Mesenchymal stem cell (in vitro differentiated cells and primary cell): ENCODE results near the gene POMP.

ENCODE experiments used
- DNase-seq: peaks from one replicate; pipeline ENCODE4 v3.0.0-alpha.2; 2013
- H2AFZ ChIP-seq: one replicate; pipeline ENCODE4 v1.6.1; 2013; ENCODE audit warnings: low read depth, mild to moderate bottlenecking, control low read depth, inconsistent platforms, low read length, moderate library complexity
- H2AK5ac ChIP-seq: 2 replicates; pipeline ENCODE4 v1.6.1; 2013; ENCODE audit warnings: low read length, moderate library complexity, mild to moderate bottlenecking, inconsistent platforms; ENCODE audit not compliant: severe bottlenecking
- H2BK120ac ChIP-seq: one replicate; pipeline ENCODE4 v1.6.1; 2013; ENCODE audit warnings: low read depth, mild to moderate bottlenecking, inconsistent platforms, low read length, moderate library complexity
- H2BK12ac ChIP-seq, 2 experiments: one replicate each; pipeline ENCODE4 v1.6.1; 2013; ENCODE audit warnings: inconsistent platforms in 2 of 2, low read length in 2 of 2, mild to moderate bottlenecking in 2 of 2, moderate library complexity in 2 of 2, control low read depth in 1 of 2
- H2BK15ac ChIP-seq: one replicate; pipeline ENCODE4 v1.6.1; 2013; ENCODE audit warnings: mild to moderate bottlenecking, low read depth, inconsistent platforms; ENCODE audit not compliant: poor library complexity, severe bottlenecking
- H2BK5ac ChIP-seq: 2 replicates; pipeline ENCODE4 v1.6.1; 2013; ENCODE audit warnings: low read depth, mild to moderate bottlenecking, low read length, control low read depth, inconsistent platforms; ENCODE audit not compliant: poor library complexity, severe bottlenecking
- H3K14ac ChIP-seq, 2 experiments: one replicate each; pipeline ENCODE4 v1.6.1; 2013; ENCODE audit warnings: inconsistent platforms in 2 of 2, low read length in 2 of 2, control low read depth in 1 of 2, mild to moderate bottlenecking in 1 of 2, moderate library complexity in 1 of 2
- H3K18ac ChIP-seq, 2 experiments: one replicate each; pipeline ENCODE4 v1.6.1; 2013; ENCODE audit warnings: inconsistent platforms in 2 of 2, low read length in 2 of 2, control low read depth in 1 of 2, low read depth in 1 of 2, mild to moderate bottlenecking in 1 of 2
- H3K23ac ChIP-seq, 2 experiments: one replicate each; pipeline ENCODE4 v1.6.1; 2013; ENCODE audit warnings: inconsistent platforms in 2 of 2, low read length in 2 of 2, mild to moderate bottlenecking in 2 of 2, moderate library complexity in 2 of 2, control low read depth in 1 of 2
- H3K27ac ChIP-seq: 2 replicates; pipeline ENCODE4 v1.5.1; 2013; ENCODE audit warnings: mild to moderate bottlenecking, moderate library complexity, low read length, control low read depth, inconsistent platforms; ENCODE audit not compliant: poor library complexity, severe bottlenecking
- H3K27me3 ChIP-seq, 2 experiments: 2 replicates each; pipeline versions ENCODE4 v1.6.1 to v1.7.0; 2013; ENCODE audit warnings: low read length in 2 of 2, mild to moderate bottlenecking in 2 of 2, moderate library complexity in 2 of 2, control low read depth in 1 of 2, inconsistent platforms in 1 of 2; ENCODE audit not compliant: control insufficient read depth in 1 of 2, insufficient read depth in 1 of 2
- H3K36me3 ChIP-seq, 2 experiments: 2 replicates each; pipeline versions ENCODE4 v1.6.1 to v1.7.0; 2013; ENCODE audit warnings: low read length in 2 of 2, control low read depth in 1 of 2, inconsistent platforms in 1 of 2, low read depth in 1 of 2, mild to moderate bottlenecking in 1 of 2; ENCODE audit not compliant: insufficient read depth in 2 of 2, control insufficient read depth in 1 of 2
- H3K4ac ChIP-seq, 2 experiments: one replicate each; pipeline ENCODE4 v1.6.1; 2013; ENCODE audit warnings: inconsistent platforms in 2 of 2, low read length in 2 of 2, mild to moderate bottlenecking in 2 of 2, moderate library complexity in 2 of 2, control low read depth in 1 of 2, low read depth in 1 of 2
- H3K4me1 ChIP-seq: 2 replicates; pipeline ENCODE4 v1.6.1; 2013; ENCODE audit warnings: low read depth, low read length, control low read depth; ENCODE audit not compliant: control insufficient read depth, insufficient read depth
- H3K4me2 ChIP-seq: 2 replicates; pipeline ENCODE4 v1.6.1; 2013; ENCODE audit warnings: low read length, mild to moderate bottlenecking, inconsistent platforms; ENCODE audit not compliant: poor library complexity, severe bottlenecking
- H3K4me3 ChIP-seq, 2 experiments: 2 replicates each; pipeline versions ENCODE4 v1.5.1 to v1.7.0; 2013; ENCODE audit warnings: low read length in 2 of 2, mild to moderate bottlenecking in 2 of 2, control low read depth in 1 of 2, low read depth in 1 of 2; ENCODE audit not compliant: insufficient read depth in 1 of 2
- H3K79me1 ChIP-seq: replicated peaks from 2 replicates; pipeline ENCODE4 v1.6.1; 2013; ENCODE audit warnings: mild to moderate bottlenecking, control low read depth, low read length, inconsistent platforms; ENCODE audit not compliant: poor library complexity, severe bottlenecking
- H3K9ac ChIP-seq: 2 replicates; pipeline ENCODE4 v1.7.0; 2013; ENCODE audit warnings: mild to moderate bottlenecking, low read length, moderate library complexity
- H3K9me3 ChIP-seq: 2 replicates; pipeline ENCODE4 v1.7.0; 2013; ENCODE audit warnings: mild to moderate bottlenecking, low read length; ENCODE audit not compliant: control insufficient read depth
- H4K8ac ChIP-seq: one replicate; pipeline ENCODE4 v1.6.1; 2013; ENCODE audit warnings: inconsistent platforms, mild to moderate bottlenecking, low read length, moderate library complexity
- H4K91ac ChIP-seq: one replicate; pipeline ENCODE4 v1.6.1; 2013; ENCODE audit warnings: mild to moderate bottlenecking, low read length, inconsistent platforms
- WGBS: methylation state at CpG from one replicate; pipeline ENCODE4 v1.1.7; 2013; ENCODE audit warnings: mixed read lengths; 5-methylcytosine and 5-hydroxymethylcytosine counted together

Gene POMP

DNA sequence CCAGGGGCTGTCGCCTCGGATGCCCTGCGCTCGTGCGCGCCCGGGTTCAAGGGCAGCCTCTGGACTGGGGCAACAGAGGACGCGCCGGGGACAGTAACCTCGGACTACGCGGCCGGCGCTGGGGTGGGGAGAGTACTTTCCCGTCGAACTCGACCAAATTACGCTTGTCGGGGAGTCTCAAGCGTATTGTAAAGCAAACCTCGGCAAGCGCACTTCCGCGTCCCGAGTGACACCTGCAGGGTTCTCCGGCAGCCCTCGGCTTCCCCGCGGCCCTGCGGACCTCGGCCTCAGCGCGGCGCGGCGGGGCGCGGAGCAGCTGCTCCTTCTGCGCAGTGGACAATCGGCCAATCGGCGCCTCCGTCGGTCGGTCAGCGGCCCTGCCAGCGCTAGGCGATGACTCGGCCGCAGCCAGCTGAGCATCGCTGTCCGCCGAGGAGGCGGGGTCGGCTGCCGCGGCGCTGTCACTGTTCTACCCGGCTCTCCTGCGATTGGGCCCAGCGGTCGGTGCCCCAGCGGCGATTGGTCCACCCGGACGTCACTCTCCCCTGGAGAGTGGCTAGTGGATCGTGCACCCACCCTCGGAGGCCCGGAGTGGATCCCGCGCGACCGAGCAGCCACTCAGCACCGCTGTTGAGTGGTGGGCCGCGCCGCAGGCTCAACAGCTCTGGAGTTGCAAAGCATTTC is 59.8 kb downstream of the POMP start, which contains the start of gene SLC46A3:
Gene SLC46A3 (minus strand): TSS at position 428 of the 684 bp plus-strand sequence. CDS start 972 bp downstream, outside the sequence.
- H3K14ac ChIP-seq: peak within 1 kb of the TSS in 1 of 2 experiments; percentile 86

DNA sequence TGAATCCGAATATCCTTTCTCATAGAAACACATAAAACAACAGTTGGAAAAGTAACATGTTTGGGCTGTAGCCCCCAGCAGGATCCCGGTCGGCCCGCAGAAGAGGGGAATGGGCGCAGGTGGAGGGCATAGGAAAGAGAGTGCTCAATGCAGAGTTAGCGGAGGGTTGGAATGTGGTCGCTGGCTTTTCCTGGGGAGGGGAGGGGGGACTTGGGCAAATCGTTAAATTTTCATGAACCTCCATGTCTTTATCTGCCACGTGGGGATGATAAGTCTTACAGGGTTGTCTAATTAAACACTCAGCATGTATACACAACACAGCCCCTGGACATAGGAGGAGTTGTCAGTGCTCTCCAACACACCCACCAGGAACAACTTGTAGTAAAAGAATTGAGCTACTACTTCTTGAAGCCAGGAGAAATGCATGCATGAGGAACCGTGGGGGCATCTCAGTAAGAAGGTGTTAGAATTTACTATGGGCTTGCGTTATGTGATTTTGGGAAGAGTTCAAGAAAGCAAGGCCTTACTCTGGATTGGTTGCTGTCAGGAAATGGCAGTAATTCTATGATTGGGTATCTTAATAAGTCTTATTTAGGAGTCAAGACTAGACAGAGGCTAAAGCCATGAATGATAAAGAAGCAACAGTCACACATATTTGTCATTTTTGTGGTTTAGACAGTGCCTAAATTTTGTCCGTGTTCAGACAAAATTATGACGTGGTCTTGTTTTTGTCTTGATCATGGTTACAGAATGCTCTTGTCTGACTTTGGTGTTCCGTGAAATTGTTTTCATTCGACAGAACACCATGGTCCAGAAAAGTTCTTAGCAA is 60.5 kb downstream of the POMP start:
- Histone ChIP-seq H2BK120ac (no peak overlapping the region), H4K8ac (peak overlapping the region; percentile 89), H2BK5ac (peak overlapping the region; percentile 22), H3K14ac (no peak overlapping the region), H3K79me1 (peaks cover 2% of the 10 kb centered on the region), H2AFZ (peak overlapping the region; percentile 54), H3K9me3 (no peaks in the 10 kb centered on the region), H2AK5ac (no peak overlapping the region), H4K91ac (no peak overlapping the region), H3K9ac (peak overlapping the region; percentile 70), H3K4me1 (peaks cover 4% of the 10 kb centered on the region), H3K4ac (peak overlapping the region in 1 of 2 experiments; percentile 19), H3K4me3 (peak overlapping the region; percentile 51 to 88), H3K27me3 (no peaks in the 10 kb centered on the region), H2BK12ac (peak overlapping the region in 1 of 2 experiments; percentile 17), H3K27ac (peak overlapping the region; percentile 73), H3K23ac (no peak overlapping the region), H3K4me2 (peak overlapping the region; percentile 81), H3K36me3 (no peaks in the 10 kb centered on the region), H2BK15ac (no peak overlapping the region), H3K18ac (peak overlapping the region; percentile 58 to 76)
- 16% methylated on average over 10 of the region's 15 CpGs for whole genome bisulfite sequencing
- peak; percentile 83 for DNase-seq

More for the DNA sequence above, 59.8 kb downstream of the POMP start, which contains the start of gene SLC46A3:
- Histone ChIP-seq H2BK15ac (no peak within 1 kb of the TSS), H3K79me1 (peaks cover 2% of the 10 kb centered on the region), H3K27ac (peak within 1 kb of the TSS; percentile 82), H2BK5ac (peak within 1 kb of the TSS; percentile 46), H2AFZ (peak within 1 kb of the TSS; percentile 94), H3K4me3 (peak within 1 kb of the TSS; percentile 76 to 88), H3K27me3 (no peaks in the 10 kb centered on the region), H3K4me2 (peak within 1 kb of the TSS; percentile 93), H2BK120ac (peak within 1 kb of the TSS; percentile 49), H3K4me1 (peaks cover 4% of the 10 kb centered on the region), H2BK12ac (peak within 1 kb of the TSS in 1 of 2 experiments; percentile 71), H3K9ac (peak within 1 kb of the TSS; percentile 91), H2AK5ac (no peak within 1 kb of the TSS), H3K23ac (no peak within 1 kb of the TSS), H4K91ac (peak within 1 kb of the TSS; percentile 90), H3K9me3 (no peaks in the 10 kb centered on the region), H3K18ac (peak within 1 kb of the TSS; percentile 79 to 89), H4K8ac (peak within 1 kb of the TSS; percentile 95), H3K36me3 (no peaks in the 10 kb centered on the region), H3K4ac (peak within 1 kb of the TSS; percentile 72 to 81)
- DNase-seq: peak; percentile 99
- WGBS: under 1% methylated on average over 76 of the region's 78 CpGs

DNA sequence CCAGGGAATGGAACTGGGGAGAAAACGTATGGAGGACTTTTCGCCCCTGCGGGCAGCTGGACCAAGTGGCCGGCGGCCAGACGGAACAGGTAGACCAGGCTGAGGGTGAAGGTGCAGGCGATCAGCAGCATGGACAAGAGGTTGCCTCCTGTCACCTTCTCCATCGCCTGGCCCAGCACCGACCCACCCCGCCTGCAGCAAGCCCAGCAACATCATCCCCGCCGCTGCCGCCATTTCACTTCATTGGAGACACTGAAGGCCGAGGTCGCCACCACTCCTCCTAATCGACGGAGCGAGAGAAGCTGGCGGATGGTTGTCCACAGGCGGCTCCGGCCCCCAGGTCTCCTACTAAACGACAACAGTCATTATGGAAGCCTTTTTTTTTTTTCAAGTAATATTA is 64.9 kb downstream of the POMP start:
- H2BK12ac ChIP-seq: peak overlapping the region in 1 of 2 experiments; percentile 15
- no peak overlapping the region for H3K27ac ChIP-seq
- H3K23ac ChIP-seq: no peak overlapping the region
- no peak overlapping the region for H3K18ac ChIP-seq
- H2BK120ac ChIP-seq: no peak overlapping the region
- H3K79me1 ChIP-seq: no peaks in the 10 kb centered on the region
- H2BK15ac ChIP-seq: no peak overlapping the region
- H3K4ac ChIP-seq: no peak overlapping the region
- no peaks in the 10 kb centered on the region for H3K36me3 ChIP-seq
- no peak for DNase-seq
- no peak overlapping the region for H2AFZ ChIP-seq
- H3K14ac ChIP-seq: no peak overlapping the region
- H3K9me3 ChIP-seq: no peaks in the 10 kb centered on the region
- peak overlapping the region; percentile 56 for H4K91ac ChIP-seq
- no peak overlapping the region for H3K9ac ChIP-seq
- WGBS: 94% methylated on average over 19 of the region's 22 CpGs
- no peak overlapping the region for H2AK5ac ChIP-seq
- no peak overlapping the region for H4K8ac ChIP-seq
- no peaks in the 10 kb centered on the region for H3K27me3 ChIP-seq
- H2BK5ac ChIP-seq: no peak overlapping the region
- H3K4me2 ChIP-seq: no peak overlapping the region
- H3K4me3 ChIP-seq: no peak overlapping the region
- H3K4me1 ChIP-seq: peaks cover 2% of the 10 kb centered on the region

DNA sequence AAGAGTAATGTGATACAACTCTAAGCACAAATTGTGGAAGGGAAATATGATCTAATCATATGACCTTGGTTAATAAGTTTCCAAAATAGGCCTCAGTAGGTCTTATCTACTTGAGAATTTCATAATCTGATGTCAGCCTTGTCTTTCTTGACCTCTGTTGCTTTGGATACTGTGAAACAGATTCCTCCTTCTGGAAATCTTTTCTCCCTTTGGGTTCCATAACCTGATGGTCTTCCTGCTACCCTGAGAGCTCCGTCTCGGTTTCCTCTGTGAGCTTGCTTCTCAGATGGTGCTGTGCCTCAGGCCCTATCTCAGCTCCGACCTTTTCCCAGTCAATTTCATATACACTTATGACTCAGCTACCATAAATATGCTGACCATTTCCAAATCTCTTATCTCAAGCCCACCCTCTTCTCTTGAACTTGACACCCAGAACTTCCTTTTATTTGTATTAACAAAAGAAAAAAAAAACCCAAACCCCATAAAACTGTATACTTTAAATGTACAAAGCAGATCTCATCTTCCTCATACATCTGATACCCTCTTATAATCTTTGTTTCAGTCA is 66.2 kb downstream of the POMP start:
- Histone ChIP-seq H4K8ac (no peak overlapping the region), H3K23ac (no peak overlapping the region), H3K18ac (no peak overlapping the region), H2AFZ (no peak overlapping the region), H2AK5ac (no peak overlapping the region), H3K4me1 (no peaks in the 10 kb centered on the region), H2BK5ac (no peak overlapping the region), H3K14ac (no peak overlapping the region), H3K36me3 (no peaks in the 10 kb centered on the region), H3K9me3 (no peaks in the 10 kb centered on the region), H3K4me2 (no peak overlapping the region), H3K79me1 (no peaks in the 10 kb centered on the region), H3K9ac (no peak overlapping the region), H2BK15ac (no peak overlapping the region), H3K4ac (no peak overlapping the region), H3K4me3 (no peak overlapping the region), H2BK12ac (no peak overlapping the region), H4K91ac (no peak overlapping the region), H3K27ac (no peak overlapping the region), H3K27me3 (no peaks in the 10 kb centered on the region), H2BK120ac (no peak overlapping the region)
- WGBS: 77% methylated on average over 3 of the region's 3 CpGs
- no peak for DNase-seq
